HG03060 (cell line): Measurements from ENCODE around the gene VWA2.

Experiments used
- ATAC-seq: cut with Tn5 transposase; IDR thresholded peaks from one replicate; pipeline ENCODE4 v1.9.1; 2021; ENCODE audit warnings: low read depth, moderate number of reproducible peaks; ENCODE audit not compliant: unreplicated experiment

Gene VWA2

DNA sequence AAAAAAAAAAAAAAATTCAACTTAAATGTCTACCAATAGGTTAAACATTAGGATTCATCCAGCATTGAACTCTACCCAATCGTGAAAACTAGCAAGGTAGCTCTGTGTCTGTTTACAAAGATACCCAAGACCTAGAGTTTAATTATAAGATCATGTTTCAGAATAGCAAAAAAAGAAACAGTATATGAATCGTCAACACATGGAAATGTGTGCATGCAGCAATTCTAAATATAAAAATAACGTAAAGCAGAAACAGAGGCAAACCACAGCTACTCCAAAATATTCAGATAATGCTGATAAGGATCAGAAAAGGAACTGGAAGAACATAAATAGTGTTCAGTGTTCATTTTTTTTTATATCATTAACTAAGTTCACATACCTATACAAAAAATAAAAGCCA lies 96.6 kb downstream of the VWA2 start:
- no peak for ATAC-seq

DNA sequence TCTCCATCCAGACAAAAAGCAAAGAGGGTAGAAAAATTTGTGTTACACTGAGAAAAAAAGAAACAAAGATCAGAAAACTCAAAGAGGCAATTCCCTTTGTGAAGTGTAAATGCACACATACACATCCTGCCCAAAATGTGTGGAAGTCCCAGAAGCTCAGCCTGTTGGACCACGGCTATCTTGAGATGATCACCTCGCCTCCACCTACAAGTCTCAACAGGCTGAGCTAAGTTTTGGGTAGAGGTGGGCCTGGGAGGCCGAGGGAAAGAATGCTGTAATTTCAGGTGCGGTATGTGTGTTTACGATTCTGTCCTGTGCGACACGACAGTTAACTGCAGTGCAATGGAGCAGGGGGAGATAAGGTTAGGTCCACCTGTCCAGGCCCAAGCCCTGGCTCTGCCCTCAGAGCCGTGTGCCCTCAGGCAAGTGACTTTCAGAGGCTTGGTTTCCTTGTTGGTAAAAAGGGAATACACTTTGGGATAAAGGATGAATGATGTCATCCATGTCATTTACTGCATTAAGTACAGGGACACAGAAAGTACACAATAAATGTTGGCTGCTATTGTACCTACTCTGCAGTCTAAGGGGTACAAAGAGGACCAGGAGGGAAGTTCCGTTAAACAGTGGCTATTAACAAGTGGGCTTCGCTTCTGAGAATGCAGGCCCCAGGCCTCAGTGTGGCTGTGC lies 97.9 kb downstream of the VWA2 start:
- ATAC-seq = no peak

DNA sequence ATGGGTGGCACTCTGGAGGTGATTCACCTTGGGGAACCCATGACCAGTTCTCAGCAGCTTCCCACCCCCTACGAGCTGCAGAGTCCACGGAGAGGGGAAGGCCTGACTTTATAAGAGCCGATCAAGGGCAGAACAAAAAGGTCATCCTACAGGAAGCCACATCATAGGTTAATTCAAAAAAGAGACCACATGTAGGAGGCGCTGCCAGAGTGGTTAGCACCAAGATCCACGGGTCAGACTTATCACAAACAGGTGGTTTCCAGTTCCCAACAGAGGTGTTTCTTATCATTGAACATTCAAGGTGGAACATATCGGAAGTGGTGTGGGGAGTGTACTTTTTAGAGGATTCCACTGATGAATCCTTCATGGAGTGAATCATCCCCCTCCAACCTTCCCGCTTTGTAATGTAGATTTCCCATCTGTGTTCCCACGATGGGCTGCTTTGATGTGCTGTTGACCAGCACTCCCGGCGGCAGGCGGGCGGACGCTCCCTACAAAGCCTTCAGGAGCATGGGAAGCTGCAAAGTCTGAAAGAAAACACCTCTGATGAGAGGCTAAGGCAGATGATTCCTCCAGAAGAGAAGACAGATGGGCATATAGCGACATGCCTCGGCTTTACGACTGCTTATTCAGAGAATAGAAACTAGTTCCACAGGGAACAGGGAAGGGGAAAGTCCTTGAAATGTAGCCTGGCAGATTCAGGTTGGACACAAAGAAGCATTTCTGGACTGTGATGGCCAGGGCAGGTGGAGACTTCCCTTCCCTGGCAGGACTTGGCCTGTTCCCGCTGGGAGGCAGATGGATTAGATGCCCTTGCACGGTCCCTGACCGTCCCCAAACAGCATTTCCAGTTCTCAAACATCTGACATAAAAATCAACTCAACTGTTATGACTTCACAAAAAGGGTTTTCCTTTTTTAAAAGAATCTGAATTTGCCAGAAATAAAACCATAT lies 98.7 kb downstream of the VWA2 start:
- no peak for ATAC-seq

DNA sequence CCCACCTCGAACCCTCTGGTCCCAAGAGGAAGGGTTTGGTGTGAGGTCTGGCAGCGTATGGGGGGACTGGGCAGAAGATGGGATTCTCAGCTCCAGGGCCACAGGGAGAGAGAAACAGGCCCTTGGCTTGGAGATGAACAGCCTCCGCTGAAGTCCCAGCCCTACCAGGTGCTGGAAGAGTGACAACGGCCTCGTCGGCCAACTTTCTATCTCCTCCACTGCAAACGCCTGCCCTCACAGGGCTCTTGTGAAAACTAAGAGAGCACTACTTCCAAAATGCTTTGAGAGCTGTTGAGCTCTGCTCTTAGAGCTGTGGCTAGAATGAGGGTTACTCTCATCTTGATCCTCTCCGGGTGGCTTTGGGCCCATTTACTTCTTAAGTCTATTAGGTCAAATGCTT lies 101.8 kb downstream of the VWA2 start:
- no peak for ATAC-seq
